Right lobe of liver (tissue), 4 donors: ENCODE results near the gene KIF27.

Experiments used
- POLR2A ChIP-seq: fragments of 450-650 bp; IDR thresholded peaks from one replicate; pipeline ENCODE4 v1.6.1; 2017; ENCODE audit warnings: antibody characterized with exemption, mild to moderate bottlenecking
- TF ChIP-seq, protein P1 (sequence below), 4 donors: fragments of 200-600 bp in 3 of 4; fragments of 450-650 bp in 1 of 4; IDR thresholded peaks; one replicate each; pipeline versions ENCODE4 v1.5.1 to v1.8.0; 2016 to 2022; ENCODE audit warnings: antibody characterized with exemption in 4 of 4, mild to moderate bottlenecking in 2 of 4
- donor health status: DM: no; HTN: no; CAD: no.
- donor health status: DM: no; HTN: no; CAD: no.
- donor health status: DM: no; HTN: yes; CAD: no.

DNA sequence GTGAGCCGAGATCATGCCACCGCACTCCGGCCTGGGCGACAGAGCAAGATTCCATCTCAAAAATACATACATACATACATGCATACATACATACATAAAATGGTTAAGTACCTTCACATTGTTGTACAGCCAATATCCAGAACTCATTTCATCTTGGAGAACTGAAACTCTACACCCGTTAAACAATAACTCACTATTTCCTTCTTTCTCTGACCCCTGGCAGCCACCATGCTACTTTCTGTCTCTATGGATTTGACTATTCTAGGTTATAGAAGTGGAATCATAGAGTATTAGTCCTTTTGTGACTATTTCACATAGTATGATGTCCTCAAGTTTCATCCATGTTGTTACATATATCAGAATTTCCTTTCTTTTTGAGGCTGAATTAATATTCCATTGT is 9.6 kb upstream of the KIF27 start:
- TF ChIP-seq POLR2A: no peak
- TF ChIP-seq, protein P1, sequence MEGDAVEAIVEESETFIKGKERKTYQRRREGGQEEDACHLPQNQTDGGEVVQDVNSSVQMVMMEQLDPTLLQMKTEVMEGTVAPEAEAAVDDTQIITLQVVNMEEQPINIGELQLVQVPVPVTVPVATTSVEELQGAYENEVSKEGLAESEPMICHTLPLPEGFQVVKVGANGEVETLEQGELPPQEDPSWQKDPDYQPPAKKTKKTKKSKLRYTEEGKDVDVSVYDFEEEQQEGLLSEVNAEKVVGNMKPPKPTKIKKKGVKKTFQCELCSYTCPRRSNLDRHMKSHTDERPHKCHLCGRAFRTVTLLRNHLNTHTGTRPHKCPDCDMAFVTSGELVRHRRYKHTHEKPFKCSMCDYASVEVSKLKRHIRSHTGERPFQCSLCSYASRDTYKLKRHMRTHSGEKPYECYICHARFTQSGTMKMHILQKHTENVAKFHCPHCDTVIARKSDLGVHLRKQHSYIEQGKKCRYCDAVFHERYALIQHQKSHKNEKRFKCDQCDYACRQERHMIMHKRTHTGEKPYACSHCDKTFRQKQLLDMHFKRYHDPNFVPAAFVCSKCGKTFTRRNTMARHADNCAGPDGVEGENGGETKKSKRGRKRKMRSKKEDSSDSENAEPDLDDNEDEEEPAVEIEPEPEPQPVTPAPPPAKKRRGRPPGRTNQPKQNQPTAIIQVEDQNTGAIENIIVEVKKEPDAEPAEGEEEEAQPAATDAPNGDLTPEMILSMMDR (IDR thresholded peaks at IDR 0.05): no peak
